SK-N-MC (cell line): Measurements from ENCODE around the gene TBL3.

ENCODE experiments used
- EZH2 ChIP-seq: fragments of 200-600 bp; sonication (generic); IDR thresholded peaks from one replicate; pipeline ENCODE4 v1.6.1; 2017; ENCODE audit warnings: antibody characterized with exemption
- POLR2AphosphoS5 ChIP-seq: IDR thresholded peaks from 2 replicates; pipeline ENCODE4 v1.6.1; 2012; ENCODE audit warnings: mild to moderate bottlenecking, low read depth, low read length, borderline replicate concordance

- TF ChIP-seq EZH2 (no peak), POLR2AphosphoS5 (no peak)
Observed at GRCh38 chr16:1950047-1950446, 21.8 kb upstream of the TBL3 start.
